ENCODE results near the gene ARAP1.
"Not testable (repeated sequence)": the region's sequence is repeated elsewhere in the genome, so short reads cannot be mapped to it uniquely, and the experiment has no call there.

ARAP1 gene

GRCh38 chr11:72752088-72752914 is at the start of gene ARAP1:
Gene ARAP1, minus strand, starts transcription at chr11:72752408. Its CDS starts 25,280 bp downstream, at chr11:72727128.
- DNase-seq (ENCODE audit: low read depth in 2 of 2) = peak; percentile 64 to 67

GRCh38 chr11:72799441-72799840 is 47.2 kb upstream of the ARAP1 start:
- no peak for DNase-seq (ENCODE audit: low read depth in 2 of 2)

GRCh38 chr11:72798361-72798760 is 46.2 kb upstream of the ARAP1 start:
- DNase-seq (ENCODE audit: low read depth in 2 of 2) = no peak

GRCh38 chr11:72793425-72794367 is 41.5 kb upstream of the ARAP1 start, which contains the start of gene STARD10:
Gene STARD10, minus strand, starts transcription at chr11:72794047. Its CDS starts 12,866 bp downstream, at chr11:72781181.
- DNase-seq (ENCODE audit: low read depth in 2 of 2) = peak; percentile 88 to 90

- DNase-seq (ENCODE audit: low read depth in 2 of 2) = no peak
Measured at GRCh38 chr11:72793076-72793424, 40.8 kb upstream of the ARAP1 start.

- no peak for DNase-seq (ENCODE audit: low read depth in 2 of 2)
Measured at GRCh38 chr11:72792437-72793021, 40.3 kb upstream of the ARAP1 start.

- DNase-seq (ENCODE audit: low read depth in 2 of 2) = not testable (repeated sequence)
Measured at GRCh38 chr11:72791228-72791627, 39.0 kb upstream of the ARAP1 start.

GRCh38 chr11:72789493-72790131 is 37.4 kb upstream of the ARAP1 start:
- DNase-seq (ENCODE audit: low read depth in 2 of 2) = no peak

GRCh38 chr11:72788241-72788640 is 36.0 kb upstream of the ARAP1 start:
- no peak for DNase-seq (ENCODE audit: low read depth in 2 of 2)

GRCh38 chr11:72787216-72788104 is 35.3 kb upstream of the ARAP1 start:
- DNase-seq (ENCODE audit: low read depth in 2 of 2) = no peak

- DNase-seq (ENCODE audit: low read depth in 2 of 2) = no peak
Measured at GRCh38 chr11:72786305-72787215, 34.4 kb upstream of the ARAP1 start.

- DNase-seq (ENCODE audit: low read depth in 2 of 2) = no peak
Measured at GRCh38 chr11:72784662-72785061, 32.5 kb upstream of the ARAP1 start.

GRCh38 chr11:72783144-72783905 is 31.1 kb upstream of the ARAP1 start:
- DNase-seq (ENCODE audit: low read depth in 2 of 2) = no peak

- DNase-seq (ENCODE audit: low read depth in 2 of 2) = no peak
Measured at GRCh38 chr11:72782081-72782920, 30.1 kb upstream of the ARAP1 start.

- DNase-seq (ENCODE audit: low read depth in 2 of 2) = peak in 1 of 2 donors; percentile 21
Measured at GRCh38 chr11:72781313-72782080, 29.3 kb upstream of the ARAP1 start.

- DNase-seq (ENCODE audit: low read depth in 2 of 2) = no peak
Measured at GRCh38 chr11:72781063-72781312, 28.8 kb upstream of the ARAP1 start.

GRCh38 chr11:72780296-72781062 is 28.3 kb upstream of the ARAP1 start:
- DNase-seq (ENCODE audit: low read depth in 2 of 2) = no peak
